Astrocyte of the spinal cord (primary cell): ENCODE measurements around the gene TYW5.
A peak's percentile ranks its signal among the peaks of the same experiment; 100 is the strongest.

Experiments used
- DNase-seq: peaks from one replicate; pipeline ENCODE4 v3.0.0; 2011; ENCODE audit warnings: low read depth, low spot score
- H3K4me3 ChIP-seq: 2 replicates; pipeline ENCODE4 v1.5.1; 2011; ENCODE audit warnings: low read depth, mild to moderate bottlenecking, low read length, moderate library complexity
- CTCF ChIP-seq: IDR thresholded peaks from 2 replicates; pipeline ENCODE4 v1.5.1; 2012; ENCODE audit warnings: low read depth, mild to moderate bottlenecking, low read length, inconsistent platforms
- in situ Hi-C: cut with HindIII; loops from 2 replicates; pipeline ENCODE4 v1.10.0; 2017; ENCODE audit warnings: low sequenced_read_pairs

The TYW5 gene

GRCh38 chr2:199984755-199985154, 29.5 kb upstream of the TYW5 start:
- DNase-seq, result no peak
- in situ Hi-C loops, result no loop called here
- no peak overlapping the region for H3K4me3 ChIP-seq
- no peak for TF ChIP-seq CTCF

GRCh38 chr2:199984159-199984558, 28.9 kb upstream of the TYW5 start:
- H3K4me3 ChIP-seq, result no peak overlapping the region
- TF ChIP-seq CTCF, result no peak
- in situ Hi-C loops, result no loop called here
- no peak for DNase-seq

- DNase-seq, result no peak
- H3K4me3 ChIP-seq, result no peak overlapping the region
- TF ChIP-seq CTCF, result no peak
- in situ Hi-C loops, result no loop called here
Observed at GRCh38 chr2:199983534-199983933, 28.2 kb upstream of the TYW5 start.

- H3K4me3 ChIP-seq, result no peak overlapping the region
- DNase-seq, result no peak
- in situ Hi-C loops, result no loop called here
- TF ChIP-seq CTCF, result no peak
Observed at GRCh38 chr2:199982126-199982843, 27.0 kb upstream of the TYW5 start.

- peak overlapping the region; percentile 3 for H3K4me3 ChIP-seq
Observed at GRCh38 chr2:199979832-199980628, 24.7 kb upstream of the TYW5 start.

GRCh38 chr2:199979398-199979797, 24.1 kb upstream of the TYW5 start:
- DNase-seq, result no peak
- TF ChIP-seq CTCF, result no peak
- in situ Hi-C loops, result no loop called here
- no peak overlapping the region for H3K4me3 ChIP-seq

More at GRCh38 chr2:199979832-199980628, 24.7 kb upstream of the TYW5 start:
- peak; percentile 83 for TF ChIP-seq CTCF
- DNase-seq, result peak; percentile 81
- in situ Hi-C loops, result no loop called here
